SK-N-SH (cell line): Measurements from ENCODE around the gene BIRC6. TPM values are rescaled to one million over a fixed set of nuclear protein-coding genes. Genes with fewer than 3 reads are reported as not detected.

ENCODE experiments used
- CTCF ChIA-PET: fragments of 300-600, 350-600 bp; formaldehyde crosslinking; extraction: SDS; loops from one replicate; lab custom pipeline; 2021; lab: Yijun Ruan, JAX
- POLR2A ChIA-PET: fragments of 350-600 bp; sonication (Branson Sonifier 250); formaldehyde crosslinking; extraction: SDS; loops from one replicate; lab custom pipeline; 2020; ENCODE audit warnings: antibody characterized with exemption, inconsistent platforms; lab: Yijun Ruan, JAX
- DNase-seq: peaks from one replicate; pipeline ENCODE4 v3.0.0; 2012
- H2AFZ ChIP-seq: fragments of 200-600 bp; sonication (generic); 2 replicates; pipeline ENCODE4 v1.8.1; 2016; ENCODE audit warnings: antibody characterized with exemption, mild to moderate bottlenecking, low read depth
- H3F3A ChIP-seq: fragments of 200-600 bp; sonication (generic); replicated peaks from 2 replicates; pipeline ENCODE3; 2016; ENCODE audit warnings: antibody characterized with exemption, mild to moderate bottlenecking; ENCODE audit not compliant: insufficient read depth
- H3K27ac ChIP-seq, 2 experiments: fragments of 200-500 bp in 1 of 2; fragments of 200-600 bp in 1 of 2; sonication (Bioruptor generic) in 1 of 2; sonication (generic), shearing (Covaris generic) in 1 of 2; 2 replicates each; pipeline versions ENCODE4 v1.5.1 to v1.6.1; 2014 to 2016; ENCODE audit warnings: low read depth in 2 of 2, inconsistent platforms in 1 of 2, low read length in 1 of 2, mild to moderate bottlenecking in 1 of 2, mixed read lengths in 1 of 2
- H3K27me3 ChIP-seq: fragments of 200-600 bp; sonication (generic), shearing (Covaris generic); 2 replicates; pipeline ENCODE4 v1.6.1; 2016; ENCODE audit warnings: mixed run types; ENCODE audit not compliant: insufficient read depth
- H3K36me3 ChIP-seq, 2 experiments: fragments of 200-500 bp in 1 of 2; fragments of 200-600 bp in 1 of 2; sonication (Bioruptor generic) in 1 of 2; sonication (generic) in 1 of 2; replicated peaks in 1 of 2; 2 replicates each; pipeline versions ENCODE3 to v1.5.1; 2014 to 2016; ENCODE audit warnings: low read length in 1 of 2, mild to moderate bottlenecking in 1 of 2; ENCODE audit not compliant: insufficient read depth in 2 of 2, control insufficient read depth in 1 of 2
- H3K4me1 ChIP-seq, 2 experiments: fragments of 200-500 bp in 1 of 2; fragments of 200-600 bp in 1 of 2; sonication (Bioruptor generic) in 1 of 2; sonication (generic), shearing (Covaris generic) in 1 of 2; 2 replicates each; pipeline versions ENCODE4 v1.5.1 to v1.6.1; 2014 to 2016; ENCODE audit warnings: low read depth in 1 of 2, low read length in 1 of 2, mixed run types in 1 of 2; ENCODE audit not compliant: insufficient read depth in 2 of 2, control insufficient read depth in 1 of 2
- H3K4me2 ChIP-seq: fragments of 200-600 bp; sonication (generic), shearing (Covaris generic); 2 replicates; pipeline ENCODE4 v1.6.1; 2017; ENCODE audit warnings: mixed run types
- H3K4me3 ChIP-seq, 2 experiments: fragments of 200-500 bp in 1 of 2; fragments of 200-600 bp in 1 of 2; sonication (Bioruptor generic) in 1 of 2; sonication (generic), shearing (Covaris generic) in 1 of 2; 2 replicates each; pipeline versions ENCODE4 v1.5.1 to v1.8.1; 2014 to 2016; ENCODE audit warnings: low read depth in 2 of 2, inconsistent platforms in 1 of 2, low read length in 1 of 2, mild to moderate bottlenecking in 1 of 2, mixed read lengths in 1 of 2, moderate library complexity in 1 of 2
- H3K79me2 ChIP-seq: fragments of 200-600 bp; sonication (generic); 2 replicates; pipeline ENCODE4 v1.8.1; 2017; ENCODE audit warnings: mild to moderate bottlenecking; ENCODE audit not compliant: insufficient read depth
- H3K9ac ChIP-seq: fragments of 200-600 bp; sonication (generic); 2 replicates; pipeline ENCODE4 v1.6.1; 2017; ENCODE audit warnings: mixed run types
- H3K9me2 ChIP-seq: fragments of 200-600 bp; sonication (generic); 2 replicates; pipeline ENCODE4 v1.6.1; 2017; ENCODE audit warnings: mixed run types
- H3K9me3 ChIP-seq: fragments of 200-600 bp; sonication (generic); 2 replicates; pipeline ENCODE4 v1.6.1; 2017; ENCODE audit warnings: mixed run types, mild to moderate bottlenecking, moderate library complexity
- H4K20me1 ChIP-seq: fragments of 200-600 bp; sonication (generic); 2 replicates; pipeline ENCODE4 v1.6.1; 2017; ENCODE audit warnings: mild to moderate bottlenecking, mixed run types; ENCODE audit not compliant: insufficient read depth
- CTCF ChIP-seq: fragments of 200-600 bp; sonication (generic); IDR thresholded peaks from 2 replicates; pipeline ENCODE4 v1.6.1; 2017; ENCODE audit warnings: antibody characterized with exemption, mild to moderate bottlenecking, moderate library complexity
- FOXJ3 ChIP-seq: sonication (generic); formaldehyde crosslinking; IDR thresholded peaks from 2 replicates; pipeline ENCODE4 v1.5.1; 2020; ENCODE audit warnings: mild to moderate bottlenecking, missing genetic modification reagents
- FOXM1 ChIP-seq: IDR thresholded peaks from 2 replicates; pipeline ENCODE4 v1.4.0; 2012; ENCODE audit warnings: low read depth, mild to moderate bottlenecking
- GATA2 ChIP-seq: sonication (generic); formaldehyde crosslinking; IDR thresholded peaks from 2 replicates; pipeline ENCODE4 v1.5.0; 2020; ENCODE audit warnings: mild to moderate bottlenecking, missing genetic modification reagents
- MAX ChIP-seq: IDR thresholded peaks from 2 replicates; pipeline ENCODE4 v1.4.0; 2012; ENCODE audit warnings: low read depth
- MEF2A ChIP-seq: IDR thresholded peaks from 2 replicates; pipeline ENCODE4 v1.4.0; 2012; ENCODE audit warnings: low read depth, borderline replicate concordance
- MXI1 ChIP-seq: IDR thresholded peaks from 2 replicates; pipeline ENCODE4 v1.6.1; 2012; ENCODE audit warnings: mild to moderate bottlenecking, low read depth, low read length, improper control_type of control experiment
- REST ChIP-seq: IDR thresholded peaks from 2 replicates; pipeline ENCODE4 v1.6.1; 2012; ENCODE audit warnings: mild to moderate bottlenecking, low read depth, low read length, moderate library complexity
- RXRA ChIP-seq: IDR thresholded peaks from 2 replicates; pipeline ENCODE4 v1.4.0; 2012; ENCODE audit warnings: low read depth, mild to moderate bottlenecking, borderline replicate concordance
- SIN3A ChIP-seq: IDR thresholded peaks from 2 replicates; pipeline ENCODE4 v1.6.1; 2012; ENCODE audit warnings: low read depth, mild to moderate bottlenecking, low read length, moderate library complexity, borderline replicate concordance
- YY1 ChIP-seq: IDR thresholded peaks from 2 replicates; pipeline ENCODE4 v1.4.0; 2012; ENCODE audit warnings: low read depth, mild to moderate bottlenecking
- WGBS: methylation state at CpG from one replicate; pipeline ENCODE4 v1.1.6; 2017; ENCODE audit warnings: low lambda C conversion rate; 5-methylcytosine and 5-hydroxymethylcytosine counted together
- polyA plus RNA-seq, 3 experiments: library from polyadenylated mRNA; depleted of rRNA; stranded (reverse); fragments of >200 nt; gene quantifications; 2 replicates each; pipeline ENCODE4 v1.2.3, GENCODE V29; 2012

Gene BIRC6
- polyA plus RNA-seq, 1 of the 3 experiments (the other 2 are of a cell fraction) = 28.9 TPM

- H3K4me2 ChIP-seq = no peak overlapping the region
- H3K9me2 ChIP-seq = no peaks in the 10 kb centered on the region
- peaks cover 24 to 40% of the 10 kb centered on the region in 2 experiments for H3K36me3 ChIP-seq
- H3K79me2 ChIP-seq = peaks cover 100% of the 10 kb centered on the region
- 0 out of 4 replicates have a peak, but pooled peaks cover 0 to 9% of the 10 kb centered on the region in 2 experiments for H3K4me1 ChIP-seq
- DNase-seq = no peak
- no peak overlapping the region for H2AFZ ChIP-seq
- H3F3A ChIP-seq = no peaks in the 10 kb centered on the region
- ChIA-PET CTCF (interaction anchor here (1.4 kb wide), 1 partner anchor 11 kb away, joined by 3 read pairs; no protein-coding TSS in a partner anchor), POLR2A (interaction anchor here (1.0 kb wide), 1 partner anchor 23 kb away, joined by 3 read pairs; no protein-coding TSS in a partner anchor)
- H4K20me1 ChIP-seq = peaks cover 47% of the 10 kb centered on the region
- TF ChIP-seq RXRA (no peak), SIN3A (no peak), MAX (no peak), CTCF (no peak), FOXM1 (no peak), MXI1 (no peak), REST (no peak), YY1 (no peak), FOXJ3 (CRISPR knock-in tag) (no peak)
- H3K9me3 ChIP-seq = no peaks in the 10 kb centered on the region
- H3K27me3 ChIP-seq = no peaks in the 10 kb centered on the region
- H3K4me3 ChIP-seq = no peak overlapping the region
- H3K27ac ChIP-seq = peak overlapping the region; percentile 0 to 14; a peak in 3 of 4 replicates
- H3K9ac ChIP-seq = no peak overlapping the region
These were observed 22.5 kb downstream of the BIRC6 start for GRCh38 chr2:32379352-32379751.

- H2AFZ ChIP-seq = no peak overlapping the region
- H4K20me1 ChIP-seq = peaks cover 22% of the 10 kb centered on the region
- ChIA-PET CTCF (interaction anchor here (1.4 kb wide), 1 partner anchor 16 kb away, joined by 6 read pairs; no protein-coding TSS in a partner anchor), POLR2A (no interaction called here)
- no peaks in the 10 kb centered on the region for H3F3A ChIP-seq
- peaks cover 98% of the 10 kb centered on the region for H3K79me2 ChIP-seq
- H3K4me2 ChIP-seq = no peak overlapping the region
- no peak overlapping the region for H3K9ac ChIP-seq
- no peaks in the 10 kb centered on the region for H3K9me3 ChIP-seq
- H3K36me3 ChIP-seq = peaks cover 59 to 72% of the 10 kb centered on the region in 2 experiments
- H3K4me1 ChIP-seq = no peaks in the 10 kb centered on the region
- TF ChIP-seq MEF2A (no peak), GATA2 (no peak)
- TF ChIP-seq, all 33 proteins: peak for 0
- Histone ChIP-seq H3K27ac (no peak overlapping the region), H3K4me3 (no peak overlapping the region), H3K9me2 (no peaks in the 10 kb centered on the region), H3K27me3 (no peaks in the 10 kb centered on the region)
- 95% methylated on average over 1 of the region's 1 CpG for WGBS
- no peak for DNase-seq
These were observed 27.0 kb downstream of the BIRC6 start for GRCh38 chr2:32383858-32384257.
